ENCODE measurements around the gene WTIP. TPM values are rescaled to one million over a fixed set of nuclear protein-coding genes. Genes with fewer than 3 reads are reported as not detected.

The WTIP gene
- total and polyA plus RNA-seq, 2 of the 13 experiments (the other 11 are each of a cell fraction or from before 2014, with no cell fraction given): 15.0 to 18.1 TPM

DNA sequence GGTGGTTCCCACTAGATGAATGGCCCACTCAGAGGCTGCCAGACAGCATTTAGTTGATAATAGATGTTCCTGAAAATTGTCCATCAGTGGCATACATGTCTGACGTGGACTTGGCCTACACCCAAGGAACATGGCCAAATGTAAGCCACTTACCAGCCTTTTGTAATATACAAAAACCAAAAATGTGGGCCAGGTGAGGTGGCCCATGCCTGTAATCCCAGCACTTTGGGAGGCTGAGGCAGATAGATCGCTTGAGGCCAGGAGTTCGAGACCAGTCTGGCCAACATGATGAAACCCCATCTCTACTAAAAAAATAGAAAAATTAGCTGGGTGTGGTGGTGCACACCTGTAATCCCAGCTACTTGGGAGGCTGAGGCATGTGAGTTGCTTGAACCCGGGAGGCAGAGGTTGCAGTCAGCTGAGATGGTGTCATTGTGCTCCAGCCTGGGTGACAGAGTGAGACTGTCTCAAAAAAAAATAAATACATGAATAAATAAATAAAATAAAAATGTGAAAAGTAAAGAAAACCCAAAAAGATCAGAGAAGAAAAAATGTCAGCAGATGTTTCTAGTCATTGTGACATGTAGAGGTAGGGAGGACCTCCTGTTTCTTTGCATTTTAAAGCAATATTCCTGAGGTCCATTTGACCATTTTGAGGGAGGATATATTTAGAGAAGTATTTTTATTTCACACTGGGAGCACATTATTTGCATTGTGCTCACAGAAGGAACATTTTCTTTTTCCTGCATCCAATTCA, 7.1 kb upstream of the WTIP start:
- ATAC-seq: no peak
- CTCF ChIA-PET (ENCODE audit: low intra/inter-chr PET ratio, low total read pairs): no interaction called here
- H3K27ac ChIP-seq (ENCODE audit: extremely low read length, insufficient read depth, low read length): no peak overlapping the region
- no peak overlapping the region for H3K4me2 ChIP-seq (ENCODE audit: low read depth, low read length)
- in situ Hi-C loops (cut with HindIII; ENCODE audit: extremely low pct_ligation_motif_present, low pct_unique_long_range_greater_than_20kb): no loop called here
- no peak overlapping the region for H2AFZ ChIP-seq (ENCODE audit: low read length)
- no peaks in the 10 kb centered on the region for H3K79me2 ChIP-seq (ENCODE audit: insufficient read depth, low read length)
- no TSS peak for BruUV-seq (replicated peaks)
- intact Hi-C loops (cut with micrococcal nuclease; ENCODE audit: unreplicated experiment): no loop called here
- no peak for DNase-seq (ENCODE audit: low spot score)
- peaks cover 11% of the 10 kb centered on the region for H3K4me1 ChIP-seq (ENCODE audit: insufficient read depth, low read length)
- no peaks in the 10 kb centered on the region for H3K27me3 ChIP-seq (ENCODE audit: control insufficient read depth in 1 of 2, insufficient read depth in 2 of 2, low read length in 2 of 2)
- peaks cover 2 to 24% of the 10 kb centered on the region in 2 experiments; a peak in 3 of 5 replicates for H3K36me3 ChIP-seq (replicated peaks in 1 of 2; ENCODE audit: control insufficient read depth in 1 of 2, insufficient read depth in 2 of 2, low read length in 2 of 2)
- H3K9me3 ChIP-seq (ENCODE audit: low read length): no peaks in the 10 kb centered on the region
- no peak overlapping the region for H3K4me3 ChIP-seq (replicated peaks in 1 of 3; ENCODE audit: insufficient read depth in 1 of 3, low read depth in 2 of 3, low read length in 3 of 3)
- no peaks in the 10 kb centered on the region for H4K20me1 ChIP-seq (ENCODE audit: insufficient read depth, low read length)
- POLR2A ChIA-PET: no interaction called here
- FAIRE-seq: no peak
- no peak overlapping the region for H3K9ac ChIP-seq (ENCODE audit: insufficient read depth, low read depth, low read length)
- 97% methylated on average over 4 of the region's 4 CpGs for WGBS (ENCODE audit: low lambda C conversion rate)
- no peak for TF ChIP-seq NAIF1 (CRISPR knock-in tag; IDR thresholded peaks at IDR 0.05; ENCODE audit: borderline replicate concordance)
- TF ChIP-seq ZNF10 (CRISPR knock-in tag; IDR thresholded peaks at IDR 0.05; ENCODE audit: borderline replicate concordance, low read depth): no peak
- TF ChIP-seq NFIC (IDR thresholded peaks at IDR 0.05; ENCODE audit: low read length): no peak
- TF ChIP-seq ZNF263 (CRISPR knock-in tag; IDR thresholded peaks at IDR 0.05): no peak
- TF ChIP-seq, protein P1, sequence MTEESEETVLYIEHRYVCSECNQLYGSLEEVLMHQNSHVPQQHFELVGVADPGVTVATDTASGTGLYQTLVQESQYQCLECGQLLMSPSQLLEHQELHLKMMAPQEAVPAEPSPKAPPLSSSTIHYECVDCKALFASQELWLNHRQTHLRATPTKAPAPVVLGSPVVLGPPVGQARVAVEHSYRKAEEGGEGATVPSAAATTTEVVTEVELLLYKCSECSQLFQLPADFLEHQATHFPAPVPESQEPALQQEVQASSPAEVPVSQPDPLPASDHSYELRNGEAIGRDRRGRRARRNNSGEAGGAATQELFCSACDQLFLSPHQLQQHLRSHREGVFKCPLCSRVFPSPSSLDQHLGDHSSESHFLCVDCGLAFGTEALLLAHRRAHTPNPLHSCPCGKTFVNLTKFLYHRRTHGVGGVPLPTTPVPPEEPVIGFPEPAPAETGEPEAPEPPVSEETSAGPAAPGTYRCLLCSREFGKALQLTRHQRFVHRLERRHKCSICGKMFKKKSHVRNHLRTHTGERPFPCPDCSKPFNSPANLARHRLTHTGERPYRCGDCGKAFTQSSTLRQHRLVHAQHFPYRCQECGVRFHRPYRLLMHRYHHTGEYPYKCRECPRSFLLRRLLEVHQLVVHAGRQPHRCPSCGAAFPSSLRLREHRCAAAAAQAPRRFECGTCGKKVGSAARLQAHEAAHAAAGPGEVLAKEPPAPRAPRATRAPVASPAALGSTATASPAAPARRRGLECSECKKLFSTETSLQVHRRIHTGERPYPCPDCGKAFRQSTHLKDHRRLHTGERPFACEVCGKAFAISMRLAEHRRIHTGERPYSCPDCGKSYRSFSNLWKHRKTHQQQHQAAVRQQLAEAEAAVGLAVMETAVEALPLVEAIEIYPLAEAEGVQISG (CRISPR knock-in tag; IDR thresholded peaks at IDR 0.05): no peak
- no peak for TF ChIP-seq ZKSCAN1 (IDR thresholded peaks at IDR 0.05; ENCODE audit: low read length)
- TF ChIP-seq ADNP (CRISPR knock-in tag; IDR thresholded peaks at IDR 0.05): no peak
- TF ChIP-seq ZNF841 (CRISPR knock-in tag; IDR thresholded peaks at IDR 0.05; ENCODE audit: borderline replicate concordance): no peak
- TF ChIP-seq JUNB (CRISPR knock-in tag; IDR thresholded peaks at IDR 0.05; ENCODE audit: borderline replicate concordance): no peak
- no peak for TF ChIP-seq ZBTB2 (CRISPR knock-in tag; IDR thresholded peaks at IDR 0.05; ENCODE audit: low read depth)
- TF ChIP-seq ZNF713 (CRISPR knock-in tag; IDR thresholded peaks at IDR 0.05): no peak
- TF ChIP-seq AFF4 (CRISPR knock-in tag; IDR thresholded peaks at IDR 0.05): no peak
- TF ChIP-seq ZNF180 (CRISPR knock-in tag; IDR thresholded peaks at IDR 0.05; ENCODE audit: borderline replicate concordance, low read depth): no peak
- TF ChIP-seq NFATC3 (CRISPR knock-in tag; IDR thresholded peaks at IDR 0.05): no peak
- TF ChIP-seq HMGA1 (CRISPR knock-in tag; conservative IDR thresholded peaks at IDR 0.05): no peak
- no peak for TF ChIP-seq KLF15 (CRISPR knock-in tag; IDR thresholded peaks at IDR 0.05; ENCODE audit: borderline replicate concordance)
- TF ChIP-seq NR3C1 (CRISPR knock-in tag; IDR thresholded peaks at IDR 0.05): no peak
- TF ChIP-seq PRPF4 (IDR thresholded peaks at IDR 0.05; ENCODE audit: low read depth, low read length, poor library complexity, severe bottlenecking): no peak
